GM18951 (cell line): ENCODE measurements around the gene HTRA2.

ENCODE experiments used
- POLR2A ChIP-seq: IDR thresholded peaks from 4 replicates; pipeline ENCODE4 v1.6.1; 2011; ENCODE audit warnings: mild to moderate bottlenecking; ENCODE audit not compliant: insufficient read length, insufficient read depth; ENCODE audit errors: extremely low read depth
- in situ Hi-C: fragments of 300-500 bp; cut with MboI; formaldehyde crosslinking; loops from one replicate; pipeline ENCODE4 v1.12.0; 2022; ENCODE audit warnings: low sequenced_read_pairs, mixed read lengths, inconsistent platforms; ENCODE audit not compliant: unreplicated experiment

HTRA2 gene

DNA sequence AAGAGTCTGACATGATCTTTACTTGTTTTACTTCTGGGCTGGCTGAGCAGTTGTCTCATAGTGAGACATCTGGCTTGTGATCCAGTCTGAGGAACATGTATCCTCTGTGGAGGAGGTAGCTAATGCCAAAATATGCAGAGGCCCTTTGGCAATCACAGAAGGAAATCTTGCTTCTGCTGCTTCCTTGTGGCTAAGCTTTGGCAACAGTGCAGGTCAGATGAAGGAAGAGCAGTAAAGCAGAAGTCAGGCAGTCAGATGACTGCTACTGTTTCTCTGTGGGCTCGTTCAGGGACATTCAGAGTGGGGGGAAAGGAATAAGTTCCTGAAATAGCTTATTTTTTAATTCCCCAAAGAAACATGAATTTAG is 47.1 kb downstream of the HTRA2 start:
- in situ Hi-C loops = no loop called here
- TF ChIP-seq POLR2A = no peak

DNA sequence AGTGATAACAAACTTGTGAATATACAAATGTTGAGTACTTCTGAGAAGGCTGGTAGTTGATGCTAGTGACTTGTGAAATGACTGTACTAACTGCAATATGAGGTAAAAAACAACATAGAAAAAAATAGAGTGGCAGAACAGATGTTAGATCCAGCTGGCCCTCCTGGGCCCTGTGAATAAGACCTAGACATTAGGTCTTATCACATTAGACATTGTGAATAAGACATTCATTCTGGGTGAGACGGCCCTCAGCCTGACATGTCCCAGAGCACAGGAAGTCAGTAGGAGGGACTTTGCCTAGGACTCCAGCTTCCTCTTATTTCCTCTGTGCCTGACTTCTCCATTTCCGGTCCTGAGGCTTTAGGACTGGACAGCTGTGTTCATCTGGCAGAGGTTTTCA is 47.7 kb downstream of the HTRA2 start:
- in situ Hi-C loops = no loop called here
- no peak for TF ChIP-seq POLR2A

DNA sequence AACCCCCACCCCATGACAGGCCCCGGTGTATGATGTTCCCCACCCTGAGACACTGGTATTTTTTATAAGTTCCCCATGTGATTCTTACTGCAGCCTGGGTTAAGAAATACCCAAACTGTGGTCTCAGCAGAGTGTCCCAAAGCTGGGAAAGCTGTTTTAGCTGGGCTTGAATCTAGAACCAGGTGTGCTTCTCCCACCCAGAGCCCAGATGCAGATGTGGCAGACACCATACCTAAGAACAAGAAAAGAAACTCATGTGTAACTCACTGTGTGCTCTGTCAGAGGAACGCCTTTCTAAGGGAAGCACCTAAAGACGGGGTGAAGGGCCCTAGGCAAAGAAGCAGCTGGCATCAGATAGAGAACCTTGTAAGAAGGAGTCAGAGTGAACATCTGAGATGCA is 48.7 kb downstream of the HTRA2 start:
- no peak for TF ChIP-seq POLR2A
- in situ Hi-C loops = no loop called here

DNA sequence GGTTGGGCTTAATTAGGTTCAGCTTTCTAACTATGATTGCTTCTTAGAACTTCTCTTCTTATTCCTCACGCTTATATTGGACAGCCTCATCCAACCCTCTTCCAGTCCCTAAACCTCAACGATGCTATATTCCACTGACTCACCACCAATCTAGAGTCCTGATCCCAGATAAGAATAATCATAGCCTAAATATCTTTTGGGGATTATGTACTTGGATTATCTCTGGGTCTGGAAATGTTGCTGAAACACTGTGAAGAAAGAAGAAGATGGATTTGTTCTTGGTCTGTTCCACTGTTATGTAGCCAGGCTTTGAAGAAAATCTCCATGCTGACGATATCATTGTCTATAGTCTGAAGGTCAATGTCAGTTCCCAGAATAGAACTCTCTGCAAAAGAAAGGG is 51.7 kb downstream of the HTRA2 start:
- TF ChIP-seq POLR2A = no peak
- in situ Hi-C loops = no loop called here

DNA sequence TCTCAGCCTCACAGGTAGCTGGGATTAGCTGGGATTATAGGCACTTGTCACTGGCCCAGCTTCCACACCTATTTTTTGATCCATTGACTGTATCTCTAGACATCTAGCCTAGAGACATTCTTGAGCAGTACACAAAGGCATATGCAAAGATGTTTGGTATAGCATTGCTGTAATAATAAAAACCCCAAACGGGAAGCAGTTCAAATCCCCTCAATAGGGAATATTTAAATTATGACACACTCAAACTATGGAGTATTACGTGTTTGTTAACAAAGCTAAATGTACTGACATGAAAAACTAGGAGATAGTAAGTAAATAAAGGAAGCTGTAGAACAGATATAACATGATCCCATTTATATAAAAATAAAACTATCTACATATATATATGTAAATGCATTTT is 52.5 kb downstream of the HTRA2 start:
- in situ Hi-C loops = no loop called here
- no peak for TF ChIP-seq POLR2A
